HG03108 (cell line): ENCODE results near the gene UTP11.

Experiments
- ATAC-seq: cut with Tn5 transposase; IDR thresholded peaks from one replicate; pipeline ENCODE4 v1.9.1; 2021; ENCODE audit warnings: moderate library complexity; ENCODE audit not compliant: unreplicated experiment

Gene UTP11

DNA sequence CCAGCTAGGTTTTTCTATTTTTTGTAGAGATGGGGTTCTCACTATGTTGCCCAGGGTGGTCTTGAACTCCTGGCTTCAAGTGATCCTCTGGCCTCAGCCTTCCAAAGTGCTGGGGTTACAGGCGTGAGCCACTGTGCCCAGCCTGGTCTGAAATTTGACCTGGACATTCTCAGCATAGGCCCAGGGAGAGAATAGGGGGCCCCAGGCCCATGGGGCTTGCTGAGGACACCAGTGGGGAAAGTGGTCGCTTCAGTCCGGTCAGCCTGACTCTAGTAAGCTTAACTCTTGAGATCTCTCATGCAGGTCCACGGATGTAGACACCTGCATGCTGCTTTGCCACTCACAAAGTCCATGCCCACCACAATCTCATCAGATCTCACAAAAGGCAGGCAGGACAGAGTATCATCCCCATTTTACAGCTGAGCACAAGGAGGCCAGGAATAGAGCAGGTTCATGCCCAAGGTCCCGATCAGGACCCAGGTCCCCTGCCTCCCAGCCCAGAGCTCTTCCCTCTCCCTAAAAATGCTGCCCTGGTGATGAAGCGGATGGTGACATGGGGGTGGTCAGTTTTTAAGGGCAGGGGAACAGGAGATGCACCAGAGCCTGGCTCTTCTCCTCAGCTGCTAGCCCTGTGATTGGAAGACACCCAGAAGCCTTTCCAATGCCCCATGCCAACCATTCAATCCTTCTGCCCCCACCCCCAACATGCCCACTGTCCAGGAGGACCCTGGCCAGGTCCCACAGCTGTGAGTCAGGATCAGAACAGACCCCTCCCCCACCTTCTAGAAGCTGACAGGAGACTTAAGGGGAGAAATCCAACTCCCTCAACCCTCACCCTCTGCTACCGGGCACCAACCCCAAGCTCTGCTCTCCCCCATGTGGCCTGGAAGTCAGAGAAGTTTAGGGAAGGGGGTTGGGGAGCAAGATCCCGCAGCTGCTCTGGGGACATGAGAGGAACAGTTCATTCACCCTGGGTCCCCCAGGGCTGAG lies 9.0 kb upstream of the UTP11 start:
- no peak for ATAC-seq

DNA sequence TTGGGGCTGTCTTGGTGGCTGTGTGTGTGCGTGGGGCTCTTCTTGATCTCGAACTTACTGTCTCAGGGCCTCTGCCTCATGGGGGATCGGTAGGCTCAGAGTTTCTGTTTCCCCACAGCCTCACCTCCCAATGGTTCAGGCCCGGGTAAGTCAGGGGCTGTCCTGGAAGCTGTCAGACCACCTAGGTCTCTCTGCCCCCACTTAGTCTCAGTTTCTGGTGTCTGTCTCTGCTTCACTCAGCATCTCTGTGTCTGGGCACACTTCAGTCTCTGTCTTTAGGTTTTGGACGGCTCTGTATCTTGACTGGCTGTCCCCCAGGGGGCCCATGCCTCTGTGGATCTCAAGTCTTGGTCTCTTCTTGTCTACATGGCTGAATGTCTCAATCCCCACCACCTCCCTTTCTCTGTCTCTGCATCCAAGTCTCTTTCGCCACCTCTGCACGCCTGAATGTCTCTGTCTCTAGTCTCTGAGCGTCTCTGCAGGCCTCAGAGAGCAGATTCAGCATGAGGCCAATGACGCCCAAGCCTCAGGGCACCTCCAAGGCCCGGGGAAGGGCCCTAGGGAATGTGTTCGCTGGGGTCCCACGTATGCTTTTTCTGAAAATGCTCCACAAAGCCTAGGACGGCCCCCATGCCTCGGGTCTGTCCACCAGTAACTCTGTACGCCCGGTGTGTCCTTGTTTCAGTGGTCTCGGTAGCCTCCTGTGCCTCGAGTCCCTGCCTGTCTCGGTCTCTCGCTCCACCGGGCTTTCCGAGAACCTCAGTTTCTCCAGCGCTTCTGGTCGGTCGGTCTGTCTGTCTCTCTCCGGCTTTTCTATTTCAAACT lies 8.0 kb upstream of the UTP11 start:
- no peak for ATAC-seq

DNA sequence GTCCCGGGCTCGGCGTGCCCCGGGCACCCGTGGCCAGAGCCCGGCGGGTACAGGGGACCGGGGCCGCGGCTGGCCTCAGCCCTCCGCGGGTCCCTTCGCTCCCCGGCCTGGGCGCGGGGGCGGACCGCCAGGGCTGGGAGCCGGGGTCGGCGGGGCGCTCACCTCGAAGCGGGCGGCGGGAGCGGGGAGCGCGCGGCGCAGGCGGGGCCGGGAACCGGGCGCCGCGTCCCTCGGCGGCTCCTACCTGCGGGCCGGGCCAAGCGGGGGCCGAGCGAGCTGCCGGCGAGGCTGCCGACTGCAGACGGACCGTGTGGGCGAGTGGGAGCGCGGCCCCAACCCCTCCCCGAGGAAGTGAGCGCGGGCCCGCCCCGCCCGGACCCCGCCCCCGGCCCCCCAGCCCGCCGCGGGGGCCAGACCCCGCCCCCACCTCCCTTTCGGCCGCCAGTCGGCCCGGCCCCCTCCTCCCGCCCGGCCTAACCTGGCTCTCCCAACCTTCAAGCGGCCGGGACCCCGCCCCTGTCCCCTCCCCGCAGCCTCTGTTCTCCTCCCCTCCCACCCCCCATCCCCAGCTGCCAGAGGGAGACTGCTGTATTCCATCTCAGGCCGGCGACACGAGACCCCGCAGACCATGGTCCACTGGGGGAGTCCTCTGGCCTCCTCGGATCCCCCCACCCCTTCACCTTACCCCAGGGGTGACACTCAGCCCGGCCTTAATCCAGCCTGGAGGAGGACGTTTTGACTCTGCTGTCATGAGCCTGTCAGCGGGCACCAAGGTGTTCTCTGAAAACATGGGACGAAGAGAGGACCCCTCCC lies 7.1 kb upstream of the UTP11 start, which contains the start of gene FHL3:
Gene FHL3, minus strand, starts transcription at position 320 of the 813 bp plus-strand sequence. CDS start 6,102 bp downstream, outside the sequence.
- ATAC-seq = no peak

DNA sequence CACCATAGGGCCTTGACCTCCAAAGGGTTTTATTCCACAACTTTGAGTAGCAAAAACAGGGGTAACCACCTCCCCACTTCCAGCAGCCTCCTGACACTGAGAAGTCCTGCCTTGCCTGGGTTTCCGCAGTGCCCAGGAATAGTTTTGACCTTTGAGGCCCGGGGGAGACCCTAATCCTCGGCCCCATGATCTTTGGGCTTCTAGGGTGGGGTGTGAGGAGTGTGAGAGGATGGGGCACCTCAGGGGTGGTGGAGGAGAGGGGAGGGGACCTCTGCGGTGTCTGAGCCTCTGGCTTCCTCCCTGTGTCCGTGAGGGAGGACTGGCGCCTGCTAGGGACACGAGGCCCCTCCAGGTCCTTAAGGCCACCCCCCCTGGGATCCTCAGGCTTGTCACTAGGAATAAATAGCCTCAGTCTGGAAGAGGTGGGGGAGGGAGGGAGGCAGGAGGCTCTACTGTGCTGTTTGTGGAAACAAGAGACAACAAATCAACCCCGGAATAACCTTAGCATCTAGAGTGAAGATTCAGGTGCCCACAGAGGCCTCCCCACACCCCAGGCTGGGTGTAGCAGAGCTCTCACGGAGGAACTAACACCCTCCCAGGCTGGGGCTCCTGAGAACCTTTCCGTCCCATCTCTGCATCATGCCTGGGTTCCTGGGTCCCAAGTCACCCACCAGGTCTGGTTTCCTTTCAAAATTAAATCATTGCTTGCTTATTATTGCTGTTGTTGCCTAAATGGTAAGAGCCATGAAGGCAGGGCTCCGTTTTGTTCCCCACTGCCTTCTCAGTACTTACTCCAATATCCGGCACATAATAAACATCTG lies 6.3 kb upstream of the UTP11 start:
- no peak for ATAC-seq

DNA sequence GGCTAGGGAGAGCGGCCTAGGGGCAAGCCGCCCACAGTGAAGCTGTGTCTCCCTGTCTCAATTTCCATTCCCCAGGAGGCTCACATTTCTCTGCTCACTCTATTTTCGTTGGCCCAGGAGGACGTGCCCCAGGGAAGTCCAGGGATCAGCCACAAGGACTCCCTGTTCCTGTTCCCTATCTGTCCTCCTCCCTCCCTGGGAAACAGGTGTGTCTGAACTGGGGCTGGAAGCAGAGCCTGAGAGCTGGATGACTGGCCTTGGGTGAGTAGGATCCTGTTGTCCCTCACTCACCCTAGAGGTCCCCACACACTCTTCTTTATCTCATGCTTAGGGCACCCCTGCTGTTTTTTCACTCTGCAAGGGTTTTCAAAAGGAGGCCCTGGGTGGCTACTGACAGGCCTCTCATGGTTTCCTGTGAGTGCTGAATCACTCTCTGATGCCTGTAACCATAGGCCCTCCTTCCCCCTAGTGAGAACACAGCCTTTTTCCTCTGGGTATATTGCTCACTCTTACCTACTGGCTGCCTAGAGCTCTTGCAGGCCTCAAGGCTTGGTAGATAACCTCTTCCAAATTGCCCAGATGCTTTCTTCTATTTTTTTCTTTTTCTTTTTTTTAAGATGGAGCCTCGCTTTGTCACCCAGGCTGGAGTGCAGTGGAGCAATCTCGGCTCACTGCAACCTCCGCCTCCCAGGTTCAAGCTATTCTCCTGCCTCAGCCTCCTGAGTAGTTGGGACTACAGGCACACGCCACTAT lies 3.3 kb upstream of the UTP11 start:
- no peak for ATAC-seq

DNA sequence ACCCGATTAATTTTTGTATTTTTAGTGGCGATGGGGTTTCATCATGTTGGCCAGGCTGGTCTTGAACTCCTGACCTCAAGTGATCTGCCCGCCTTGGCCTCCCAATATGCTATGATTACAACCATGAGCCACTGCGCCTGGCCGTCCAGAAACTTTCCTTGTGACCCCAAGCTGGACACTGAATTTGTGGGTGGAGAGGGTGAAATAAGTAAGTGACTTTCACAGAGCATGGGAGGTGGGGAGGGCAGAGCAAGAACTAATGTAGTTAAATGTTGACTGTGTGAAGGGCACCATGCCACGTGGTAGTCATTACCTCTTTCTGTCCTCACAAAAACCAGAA lies 2.7 kb upstream of the UTP11 start:
- no peak for ATAC-seq

DNA sequence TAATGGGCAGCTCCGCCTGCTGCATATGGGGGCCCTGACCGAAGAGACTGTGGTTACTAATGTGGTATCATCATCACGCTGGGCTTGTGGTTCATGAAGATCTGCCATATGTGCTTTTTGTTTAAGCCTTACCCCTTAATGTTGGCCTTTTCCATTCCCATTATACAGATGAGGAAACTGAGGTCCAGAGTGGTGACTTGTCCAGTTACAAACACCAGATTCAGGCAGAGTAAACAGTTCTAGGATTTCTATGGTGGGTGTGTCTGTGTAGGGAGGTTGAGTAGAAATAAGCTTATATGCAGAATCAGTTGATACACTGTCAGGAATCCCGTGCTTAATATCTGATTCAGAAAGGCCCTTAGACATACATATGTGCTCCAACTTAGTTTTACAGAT lies 691 bp downstream of the UTP11 start:
- no peak for ATAC-seq

DNA sequence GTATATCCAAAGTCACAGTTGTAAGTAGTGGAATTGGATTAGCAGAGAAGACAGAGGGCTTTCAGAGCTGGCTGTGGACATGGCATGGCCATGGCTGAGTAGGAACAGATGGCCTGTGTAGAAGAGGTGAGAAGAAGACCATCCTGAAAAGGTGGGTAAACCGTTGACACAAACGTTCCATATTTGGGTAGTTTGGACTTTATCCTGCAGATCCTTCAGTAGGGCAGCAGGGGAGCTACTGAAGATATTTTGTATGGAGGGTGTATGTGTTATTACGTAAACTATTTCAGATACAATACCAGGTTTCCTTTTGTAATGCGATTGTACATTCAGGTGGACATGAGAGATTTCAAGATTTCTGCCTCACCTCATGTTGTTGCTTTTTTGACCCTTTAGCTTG lies 1.6 kb downstream of the UTP11 start:
- no peak for ATAC-seq

DNA sequence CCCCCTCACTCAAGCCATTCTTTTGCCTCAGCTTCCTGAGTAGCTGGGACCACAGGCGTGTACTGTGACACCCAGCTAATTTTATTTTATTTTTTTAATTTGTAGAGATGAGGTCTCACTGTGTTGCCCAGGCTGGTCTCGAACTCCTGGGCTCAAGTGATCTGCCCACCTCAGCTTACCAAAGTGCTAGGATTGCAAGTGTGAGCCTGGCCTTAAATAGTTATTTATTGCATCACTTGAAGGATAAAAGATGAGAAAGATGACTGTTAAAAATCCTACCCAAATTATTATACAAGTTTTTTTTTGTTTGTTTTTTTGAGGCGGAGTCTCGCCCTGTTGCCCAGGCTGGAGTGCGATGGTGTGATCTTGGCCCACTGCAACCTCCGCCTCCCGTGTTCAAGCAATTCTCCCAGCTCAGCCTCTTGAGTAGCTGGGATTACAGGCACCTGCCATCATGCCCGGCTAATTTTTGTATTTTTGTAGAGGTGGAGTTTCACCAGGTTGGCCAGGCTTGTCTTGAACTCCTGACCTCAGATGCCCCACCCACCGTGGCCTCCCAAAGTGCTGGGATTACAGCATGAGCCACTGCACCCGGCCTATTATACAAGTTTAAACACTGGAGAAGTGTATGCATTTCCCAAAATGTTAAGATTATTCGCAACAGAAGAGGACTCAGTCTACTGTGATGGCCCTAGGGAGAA lies 2.3 kb downstream of the UTP11 start:
- no peak for ATAC-seq

DNA sequence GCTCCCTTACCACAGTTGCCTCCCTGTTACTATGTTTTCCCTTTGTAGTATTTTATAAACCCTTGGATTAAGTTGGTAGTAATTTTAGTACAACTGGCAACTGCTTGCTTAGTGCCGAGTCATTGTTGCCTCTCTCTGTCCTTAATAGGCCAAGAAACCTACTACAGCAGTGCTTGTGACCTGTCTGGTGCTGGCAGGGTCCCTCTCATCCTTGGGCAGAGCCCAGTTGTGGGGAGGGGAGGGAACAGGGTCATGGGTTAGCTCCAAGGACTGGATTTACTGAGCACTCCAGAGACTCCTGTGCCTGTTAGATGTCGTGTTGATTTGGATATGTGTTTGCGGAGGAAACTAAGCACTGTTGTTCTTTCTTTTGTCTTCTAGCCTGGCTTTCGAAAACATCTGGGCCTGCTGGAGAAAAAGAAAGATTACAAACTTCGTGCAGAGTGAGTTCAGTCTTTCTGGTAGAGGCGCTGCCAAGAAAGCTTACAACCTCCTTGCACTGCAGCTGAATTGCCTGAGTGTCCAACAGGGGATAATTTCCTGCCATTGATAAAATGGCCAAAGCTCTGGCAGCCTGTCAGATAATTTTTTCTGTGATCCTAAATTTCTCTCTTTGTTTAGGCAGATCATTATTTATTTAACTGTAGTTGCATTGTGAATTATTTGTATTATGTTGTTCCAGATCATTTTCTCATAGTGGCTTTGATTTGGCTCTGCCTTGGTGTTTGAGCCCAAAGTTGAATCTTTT lies 3.6 kb downstream of the UTP11 start:
- no peak for ATAC-seq

DNA sequence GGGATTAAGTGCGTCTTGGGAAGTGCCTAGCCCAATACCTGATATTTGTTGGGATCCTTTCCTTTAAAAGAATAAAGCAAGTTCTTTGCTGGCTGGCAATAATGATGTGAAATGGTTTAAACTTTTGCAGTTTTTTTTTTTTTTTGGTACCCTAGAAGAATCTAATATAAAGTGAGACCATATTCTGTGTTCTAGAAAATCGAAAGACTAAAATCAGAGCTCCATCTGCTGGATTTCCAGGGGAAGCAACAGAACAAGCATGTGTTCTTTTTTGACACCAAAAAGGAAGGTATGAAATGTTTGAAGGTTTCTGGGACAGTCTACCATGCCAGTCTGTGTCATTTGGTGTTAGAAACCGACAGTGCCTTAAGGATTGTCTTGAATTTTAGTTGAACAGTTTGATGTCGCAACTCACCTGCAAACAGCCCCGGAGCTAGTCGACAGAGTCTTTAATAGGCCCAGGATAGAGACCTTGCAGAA lies 6.4 kb downstream of the UTP11 start:
- ATAC-seq = no peak

DNA sequence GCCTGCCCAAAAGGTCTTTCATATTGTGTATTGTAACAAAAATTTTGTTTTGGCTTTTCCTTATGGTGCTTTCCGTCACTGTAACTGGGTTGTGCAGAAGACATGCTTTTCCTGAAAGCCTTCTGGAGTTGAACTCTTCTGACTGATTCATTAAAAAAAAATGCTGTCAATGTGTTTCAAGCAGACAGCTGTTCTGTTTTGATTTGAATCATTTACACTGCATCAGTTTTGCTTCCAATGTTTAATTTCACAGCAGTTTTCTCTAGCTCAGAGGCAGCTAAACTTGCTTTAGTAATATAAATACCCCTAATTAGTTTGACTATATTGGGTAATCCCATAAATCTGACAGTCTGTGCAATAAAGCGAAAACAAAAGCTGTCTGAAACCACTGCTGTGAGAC lies 7.9 kb downstream of the UTP11 start:
- no peak for ATAC-seq

DNA sequence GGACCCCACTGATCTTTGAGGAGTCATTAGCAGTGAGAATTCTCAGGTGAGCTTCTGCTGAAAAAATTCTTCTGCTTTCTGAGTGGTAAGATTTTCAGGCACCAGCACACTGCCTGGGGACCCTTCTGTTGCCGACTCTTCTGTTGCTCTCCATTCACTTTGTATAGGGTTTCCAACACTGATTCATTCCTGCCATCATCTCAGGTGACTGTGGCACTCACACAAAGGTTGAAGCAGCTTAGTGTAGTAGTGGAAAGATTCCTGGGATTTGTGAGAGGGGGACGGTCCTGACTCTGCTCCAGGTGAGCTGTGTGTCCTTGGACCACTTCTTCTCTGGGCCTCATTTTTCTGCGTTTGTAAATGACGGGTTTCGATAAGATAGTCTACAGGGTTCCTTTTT lies 9.4 kb downstream of the UTP11 start:
- ATAC-seq = no peak

DNA sequence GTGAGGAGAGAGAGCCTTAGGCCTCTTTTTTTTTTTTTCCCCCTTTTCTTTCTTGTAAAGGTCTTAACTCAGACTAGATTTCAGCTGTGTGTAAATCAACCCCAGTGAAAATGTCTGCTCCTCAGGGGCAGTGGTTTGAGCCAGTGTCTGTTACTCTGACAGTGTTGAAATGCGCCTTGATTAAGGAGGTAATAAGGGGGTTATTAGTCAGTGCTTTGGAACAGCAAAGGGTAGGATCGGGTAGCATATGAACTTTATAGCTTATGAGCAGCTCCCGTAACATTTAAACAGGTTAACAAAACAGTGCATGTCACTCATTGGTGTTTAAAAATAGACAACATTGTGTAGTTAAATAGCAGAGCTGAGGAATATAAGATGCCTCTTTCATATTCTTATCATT lies 10.3 kb downstream of the UTP11 start:
- no peak for ATAC-seq

DNA sequence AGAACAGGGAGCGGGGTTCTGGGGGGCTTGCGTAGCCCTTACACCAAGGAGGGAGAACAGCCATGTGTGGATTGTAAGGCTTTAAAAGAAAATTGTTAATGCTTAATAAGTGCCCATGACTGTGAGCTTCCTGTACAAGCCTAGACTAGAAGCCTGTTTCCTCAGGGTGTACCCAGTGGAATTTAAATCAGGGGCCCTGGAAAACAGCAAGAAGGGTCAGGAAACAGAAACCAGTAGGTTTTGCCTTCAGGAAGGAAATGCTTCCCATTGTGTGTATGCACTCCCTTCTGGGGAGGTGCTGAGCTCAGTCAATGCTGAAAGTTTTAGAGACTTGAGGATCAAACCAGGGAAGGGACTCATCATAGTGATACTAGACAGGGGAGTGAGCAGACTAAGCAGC lies 12.7 kb downstream of the UTP11 start:
- ATAC-seq = no peak

DNA sequence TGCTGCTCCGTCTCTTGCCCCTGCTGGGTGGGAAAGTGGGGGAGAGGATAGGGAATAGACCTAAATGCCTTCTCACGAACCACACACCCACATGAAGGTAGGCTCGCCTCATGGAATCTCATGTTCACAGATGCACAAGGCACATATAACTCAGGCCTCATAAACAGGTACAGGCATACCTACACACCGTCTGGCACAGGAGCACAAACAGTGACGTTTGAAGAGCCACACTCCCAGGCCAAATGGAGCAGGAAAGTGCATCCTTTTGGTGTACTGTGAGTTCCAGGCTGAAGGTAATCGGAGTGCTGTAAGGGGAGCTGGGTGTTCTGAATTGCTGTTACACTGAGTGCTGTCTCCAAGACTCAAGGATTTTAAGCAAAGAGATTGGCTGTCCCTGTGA lies 13.1 kb downstream of the UTP11 start:
- no peak for ATAC-seq

DNA sequence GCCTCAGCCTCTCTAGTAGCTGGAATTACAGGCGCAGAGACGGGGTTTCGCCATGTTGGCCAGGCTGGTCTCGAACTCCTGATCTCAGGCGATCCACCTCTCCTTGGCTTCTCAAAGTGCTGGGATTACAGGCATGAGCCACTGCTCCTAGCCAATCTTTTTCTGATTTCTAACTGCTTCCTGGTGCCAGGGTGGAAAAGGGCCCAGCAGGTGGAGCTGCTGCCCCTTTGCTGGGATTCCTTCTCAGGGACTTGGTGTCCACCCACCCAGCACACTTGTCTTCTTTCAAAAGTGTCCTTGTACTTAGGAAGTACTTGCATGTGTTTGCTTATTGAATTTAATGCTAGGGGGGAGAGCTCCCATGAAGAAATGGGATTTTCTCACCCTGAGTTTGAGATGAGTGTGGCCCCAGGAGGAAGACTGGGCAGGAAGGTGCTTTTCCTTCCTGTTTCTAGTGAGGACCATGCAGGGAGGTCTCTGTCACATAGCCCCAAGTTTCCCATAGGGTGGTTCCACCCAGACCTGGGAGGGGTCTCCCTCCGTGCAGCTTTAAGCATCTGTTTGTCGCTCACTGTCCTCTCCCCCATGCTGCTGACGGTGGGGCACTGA lies 14.2 kb downstream of the UTP11 start:
- ATAC-seq = no peak
